Gastroesophageal sphincter (tissue), 3 donors: ENCODE measurements around the gene TRMU.

Source experiments
- CTCF ChIP-seq, 4 experiments: fragments of 200-600 bp in 2 of 4; fragments of 450-650 bp in 2 of 4; sonication (generic) in 1 of 4; IDR thresholded peaks; one replicate each; pipeline ENCODE4 v1.5.1; 2017 to 2019; ENCODE audit warnings: antibody characterized with exemption in 4 of 4, mild to moderate bottlenecking in 2 of 4, moderate library complexity in 2 of 4
- POLR2A ChIP-seq, 2 donors: fragments of 450-650 bp; IDR thresholded peaks; one replicate each; pipeline ENCODE4 v1.6.1; 2017; ENCODE audit warnings: antibody characterized with exemption in 2 of 2, mild to moderate bottlenecking in 2 of 2, moderate library complexity in 1 of 2
- POLR2AphosphoS5 ChIP-seq: sonication (generic); formaldehyde crosslinking; IDR thresholded peaks from one replicate; pipeline ENCODE4 v1.6.1; 2017; ENCODE audit warnings: antibody characterized with exemption

- TF ChIP-seq POLR2AphosphoS5 (no peak), CTCF (IDR thresholded peaks at IDR 0.05) (no peak), POLR2A (IDR thresholded peaks at IDR 0.05) (no peak)
Observed at GRCh38 chr22:46319319-46319718, 16.2 kb upstream of the TRMU start.
